HEK293 (cell line): Measurements from ENCODE around the gene MPHOSPH9.

ENCODE experiments used
- CTCF ChIA-PET: fragments of 350-600 bp; formaldehyde crosslinking; extraction: SDS; loops from one replicate; lab custom pipeline; 2021; ENCODE audit warnings: antibody characterized with exemption; lab: Yijun Ruan, JAX
- POLR2A ChIA-PET: fragments of 300-600 bp; formaldehyde crosslinking; extraction: SDS; loops from one replicate; lab custom pipeline; 2020; ENCODE audit warnings: antibody characterized with exemption, inconsistent platforms; lab: Yijun Ruan, JAX
- H3K27ac ChIP-seq: fragments of 200-500 bp; sonication (Bioruptor generic); 2 replicates; pipeline ENCODE4 v1.5.1; 2014; ENCODE audit warnings: low read depth, low read length, control low read depth, inconsistent platforms; ENCODE audit errors: extremely low read depth
- H3K36me3 ChIP-seq, 2 experiments: fragments of 200-500 bp in 1 of 2; sonication (Bioruptor generic) in 1 of 2; 1 replicate in 1 of 2; 2 replicates in 1 of 2; pipeline ENCODE4 v1.5.1; 2014 to 2017; ENCODE audit warnings: inconsistent platforms in 2 of 2, low read length in 2 of 2; ENCODE audit not compliant: control insufficient read depth in 2 of 2, insufficient read depth in 1 of 2
- H3K4me1 ChIP-seq: fragments of 200-500 bp; sonication (Bioruptor generic); 2 replicates; pipeline ENCODE4 v1.5.1; 2014; ENCODE audit warnings: mild to moderate bottlenecking, low read length, inconsistent platforms; ENCODE audit not compliant: control insufficient read depth, insufficient read depth
- H3K4me3 ChIP-seq: 2 replicates; pipeline ENCODE4 v1.5.1; 2011; ENCODE audit warnings: low read depth, mild to moderate bottlenecking, control low read depth, low read length, moderate library complexity
- H3K9me3 ChIP-seq: fragments of 200-500 bp; sonication (Bioruptor generic); 2 replicates; pipeline ENCODE4 v1.5.1; 2014; ENCODE audit warnings: low read depth, low read length, inconsistent platforms; ENCODE audit not compliant: control insufficient read depth, insufficient read depth
- FEZF1 ChIP-seq: fragments of 450-650 bp; formaldehyde crosslinking; IDR thresholded peaks from 2 replicates; pipeline ENCODE4 v1.5.1; 2016; ENCODE audit warnings: missing biosample characterization, missing genetic modification characterization
- IKZF3 ChIP-seq: fragments of 450-650 bp; IDR thresholded peaks from 2 replicates; pipeline ENCODE4 v1.5.0; 2018; ENCODE audit warnings: missing biosample characterization, mild to moderate bottlenecking, missing genetic modification characterization, moderate library complexity
- KLF7 ChIP-seq: fragments of 450-650 bp; formaldehyde crosslinking; IDR thresholded peaks from 2 replicates; pipeline ENCODE4 v1.5.1; 2016; ENCODE audit warnings: missing biosample characterization, missing genetic modification characterization, borderline replicate concordance
- PBX3 ChIP-seq: sonication (generic); formaldehyde crosslinking; IDR thresholded peaks from 2 replicates; pipeline ENCODE4 v1.8.1; 2022; ENCODE audit warnings: mild to moderate bottlenecking, moderate library complexity, missing genetic modification reagents
- WT1 ChIP-seq: fragments of 450-650 bp; formaldehyde crosslinking; IDR thresholded peaks from 2 replicates; pipeline ENCODE4 v1.5.1; 2016; ENCODE audit warnings: missing biosample characterization, missing genetic modification characterization
- ZBTB17 ChIP-seq: fragments of 450-650 bp; formaldehyde crosslinking; IDR thresholded peaks from 2 replicates; pipeline ENCODE4 v1.5.1; 2016; ENCODE audit warnings: missing biosample characterization, missing genetic modification characterization
- ZBTB49 ChIP-seq: fragments of 450-650 bp; formaldehyde crosslinking; IDR thresholded peaks from 2 replicates; pipeline ENCODE4 v1.5.1; 2016; ENCODE audit warnings: missing biosample characterization, missing genetic modification characterization, low read depth
- ZFHX2 ChIP-seq: fragments of 450-650 bp; formaldehyde crosslinking; conservative IDR thresholded peaks from 2 replicates; pipeline ENCODE4 v1.5.1; 2016; ENCODE audit warnings: missing biosample characterization, missing genetic modification characterization
- ZFP41 ChIP-seq: fragments of 450-650 bp; formaldehyde crosslinking; IDR thresholded peaks from 2 replicates; pipeline ENCODE4 v1.5.1; 2016; ENCODE audit warnings: missing biosample characterization, missing genetic modification characterization, borderline replicate concordance
- ZNF114 ChIP-seq: fragments of 450-650 bp; formaldehyde crosslinking; IDR thresholded peaks from 2 replicates; pipeline ENCODE4 v1.5.0; 2017; ENCODE audit warnings: missing biosample characterization, missing genetic modification characterization
- ZNF223 ChIP-seq: fragments of 450-650 bp; formaldehyde crosslinking; IDR thresholded peaks from 2 replicates; pipeline ENCODE4 v1.5.1; 2016; ENCODE audit warnings: missing biosample characterization, missing genetic modification characterization
- ZNF433 ChIP-seq: fragments of 450-650 bp; formaldehyde crosslinking; IDR thresholded peaks from 2 replicates; pipeline ENCODE4 v1.5.1; 2016; ENCODE audit warnings: missing biosample characterization, missing genetic modification characterization, low read depth
- ZNF548 ChIP-seq: fragments of 450-650 bp; formaldehyde crosslinking; IDR thresholded peaks from 2 replicates; pipeline ENCODE4 v1.5.1; 2016; ENCODE audit warnings: missing biosample characterization, missing genetic modification characterization
- ZNF555 ChIP-seq: fragments of 450-650 bp; formaldehyde crosslinking; conservative IDR thresholded peaks from 2 replicates; pipeline ENCODE4 v1.5.1; 2017; ENCODE audit warnings: missing biosample characterization, mild to moderate bottlenecking, missing genetic modification characterization, inconsistent platforms
- ZNF658 ChIP-seq: fragments of 450-650 bp; formaldehyde crosslinking; IDR thresholded peaks from 2 replicates; pipeline ENCODE4; 2016; ENCODE audit warnings: missing biosample characterization, missing genetic modification characterization
- ZNF677 ChIP-seq: fragments of 450-650 bp; IDR thresholded peaks from 2 replicates; pipeline ENCODE4 v1.5.0; 2018; ENCODE audit warnings: missing biosample characterization, mild to moderate bottlenecking, missing genetic modification characterization, moderate library complexity
- ZNF701 ChIP-seq: fragments of 450-650 bp; formaldehyde crosslinking; IDR thresholded peaks from 2 replicates; pipeline ENCODE4 v1.5.1; 2016; ENCODE audit warnings: missing biosample characterization, missing genetic modification characterization
- ZNF747 ChIP-seq: fragments of 450-650 bp; formaldehyde crosslinking; IDR thresholded peaks from 2 replicates; pipeline ENCODE4 v1.5.1; 2016; ENCODE audit warnings: missing biosample characterization, missing genetic modification characterization
- TF ChIP-seq, protein P1 (sequence below): fragments of 450-650 bp; formaldehyde crosslinking; IDR thresholded peaks from 2 replicates; pipeline ENCODE4 v1.5.1; 2016; ENCODE audit warnings: missing biosample characterization, missing genetic modification characterization
- TF ChIP-seq, protein P2 (sequence below): fragments of 450-650 bp; formaldehyde crosslinking; IDR thresholded peaks from 2 replicates; pipeline ENCODE4 v1.5.1; 2016; ENCODE audit warnings: missing biosample characterization, missing genetic modification characterization
- TF ChIP-seq, protein P3 (sequence below): fragments of 450-650 bp; formaldehyde crosslinking; IDR thresholded peaks from 2 replicates; pipeline ENCODE4 v1.5.1; 2016; ENCODE audit warnings: missing biosample characterization, missing genetic modification characterization

MPHOSPH9 gene

DNA sequence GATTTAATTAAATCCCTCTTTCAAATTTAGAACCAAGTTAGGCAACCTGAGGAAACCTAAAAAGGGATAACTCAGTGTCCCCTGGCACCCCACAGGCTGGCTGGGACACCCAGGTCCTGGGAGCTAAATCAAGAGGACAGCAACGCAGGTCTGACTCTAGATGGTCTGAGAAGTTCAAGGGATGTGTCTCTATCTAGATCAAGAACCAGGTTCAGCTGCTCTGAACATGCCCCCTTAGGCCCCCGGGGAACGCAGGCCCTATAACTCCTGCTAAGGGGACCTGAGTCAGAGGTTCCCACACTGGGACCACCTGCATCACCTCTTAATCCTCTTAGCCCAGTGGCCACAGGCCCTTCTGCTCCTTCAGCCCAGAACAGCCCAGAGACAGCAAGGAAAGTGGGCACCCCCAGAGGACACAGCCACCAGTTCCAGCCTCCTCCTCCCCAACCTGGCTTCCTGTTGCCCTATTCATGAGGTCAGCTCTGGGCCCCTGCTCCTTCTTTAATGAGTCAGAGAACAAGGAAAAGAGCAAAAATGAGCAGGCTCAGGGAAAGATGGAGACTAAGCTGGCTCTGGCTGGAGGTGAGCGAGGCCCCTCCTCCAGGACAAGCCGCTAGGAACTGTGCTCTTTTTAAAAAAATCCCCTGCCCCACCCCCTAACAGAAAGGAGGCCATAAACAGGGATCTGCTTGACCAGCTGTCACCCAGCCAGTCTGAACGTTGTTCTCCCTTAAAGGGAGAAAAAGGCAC lies 92.8 kb downstream of the MPHOSPH9 start:
- TF ChIP-seq ZNF701 (tag by site-specific recombination), result no peak
- no peak for TF ChIP-seq ZBTB49 (tag by site-specific recombination)
- TF ChIP-seq ZFP41 (tag by site-specific recombination), result no peak
- TF ChIP-seq, protein P1, sequence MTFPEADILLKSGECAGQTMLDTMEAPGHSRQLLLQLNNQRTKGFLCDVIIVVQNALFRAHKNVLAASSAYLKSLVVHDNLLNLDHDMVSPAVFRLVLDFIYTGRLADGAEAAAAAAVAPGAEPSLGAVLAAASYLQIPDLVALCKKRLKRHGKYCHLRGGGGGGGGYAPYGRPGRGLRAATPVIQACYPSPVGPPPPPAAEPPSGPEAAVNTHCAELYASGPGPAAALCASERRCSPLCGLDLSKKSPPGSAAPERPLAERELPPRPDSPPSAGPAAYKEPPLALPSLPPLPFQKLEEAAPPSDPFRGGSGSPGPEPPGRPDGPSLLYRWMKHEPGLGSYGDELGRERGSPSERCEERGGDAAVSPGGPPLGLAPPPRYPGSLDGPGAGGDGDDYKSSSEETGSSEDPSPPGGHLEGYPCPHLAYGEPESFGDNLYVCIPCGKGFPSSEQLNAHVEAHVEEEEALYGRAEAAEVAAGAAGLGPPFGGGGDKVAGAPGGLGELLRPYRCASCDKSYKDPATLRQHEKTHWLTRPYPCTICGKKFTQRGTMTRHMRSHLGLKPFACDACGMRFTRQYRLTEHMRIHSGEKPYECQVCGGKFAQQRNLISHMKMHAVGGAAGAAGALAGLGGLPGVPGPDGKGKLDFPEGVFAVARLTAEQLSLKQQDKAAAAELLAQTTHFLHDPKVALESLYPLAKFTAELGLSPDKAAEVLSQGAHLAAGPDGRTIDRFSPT (tag by site-specific recombination), result no peak
- TF ChIP-seq KLF7 (tag by site-specific recombination), result no peak
- TF ChIP-seq ZNF658 (tag by site-specific recombination), result no peak
- no peak for TF ChIP-seq IKZF3 (tag by site-specific recombination)
- TF ChIP-seq, protein P2, sequence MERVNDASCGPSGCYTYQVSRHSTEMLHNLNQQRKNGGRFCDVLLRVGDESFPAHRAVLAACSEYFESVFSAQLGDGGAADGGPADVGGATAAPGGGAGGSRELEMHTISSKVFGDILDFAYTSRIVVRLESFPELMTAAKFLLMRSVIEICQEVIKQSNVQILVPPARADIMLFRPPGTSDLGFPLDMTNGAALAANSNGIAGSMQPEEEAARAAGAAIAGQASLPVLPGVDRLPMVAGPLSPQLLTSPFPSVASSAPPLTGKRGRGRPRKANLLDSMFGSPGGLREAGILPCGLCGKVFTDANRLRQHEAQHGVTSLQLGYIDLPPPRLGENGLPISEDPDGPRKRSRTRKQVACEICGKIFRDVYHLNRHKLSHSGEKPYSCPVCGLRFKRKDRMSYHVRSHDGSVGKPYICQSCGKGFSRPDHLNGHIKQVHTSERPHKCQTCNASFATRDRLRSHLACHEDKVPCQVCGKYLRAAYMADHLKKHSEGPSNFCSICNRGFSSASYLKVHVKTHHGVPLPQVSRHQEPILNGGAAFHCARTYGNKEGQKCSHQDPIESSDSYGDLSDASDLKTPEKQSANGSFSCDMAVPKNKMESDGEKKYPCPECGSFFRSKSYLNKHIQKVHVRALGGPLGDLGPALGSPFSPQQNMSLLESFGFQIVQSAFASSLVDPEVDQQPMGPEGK, result peak; percentile 35; the same call in 1 of the 2 replicates
- no peak for TF ChIP-seq ZNF548 (tag by site-specific recombination)
- no peak for TF ChIP-seq ZNF114
- no peak for TF ChIP-seq ZNF223 (tag by site-specific recombination)
- peak; percentile 93 for TF ChIP-seq FEZF1 (tag by site-specific recombination)
- no peak for TF ChIP-seq PBX3 (CRISPR knock-in tag)
- no peak for TF ChIP-seq ZNF677 (tag by site-specific recombination)
- no peak for TF ChIP-seq ZNF747
- no peak for TF ChIP-seq ZNF433 (tag by site-specific recombination)
- TF ChIP-seq ZNF555, result no peak
- no peak for TF ChIP-seq ZFHX2
- TF ChIP-seq, protein P3, sequence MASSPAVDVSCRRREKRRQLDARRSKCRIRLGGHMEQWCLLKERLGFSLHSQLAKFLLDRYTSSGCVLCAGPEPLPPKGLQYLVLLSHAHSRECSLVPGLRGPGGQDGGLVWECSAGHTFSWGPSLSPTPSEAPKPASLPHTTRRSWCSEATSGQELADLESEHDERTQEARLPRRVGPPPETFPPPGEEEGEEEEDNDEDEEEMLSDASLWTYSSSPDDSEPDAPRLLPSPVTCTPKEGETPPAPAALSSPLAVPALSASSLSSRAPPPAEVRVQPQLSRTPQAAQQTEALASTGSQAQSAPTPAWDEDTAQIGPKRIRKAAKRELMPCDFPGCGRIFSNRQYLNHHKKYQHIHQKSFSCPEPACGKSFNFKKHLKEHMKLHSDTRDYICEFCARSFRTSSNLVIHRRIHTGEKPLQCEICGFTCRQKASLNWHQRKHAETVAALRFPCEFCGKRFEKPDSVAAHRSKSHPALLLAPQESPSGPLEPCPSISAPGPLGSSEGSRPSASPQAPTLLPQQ, result peak; percentile 69
- no peak for TF ChIP-seq WT1 (tag by site-specific recombination)
- TF ChIP-seq ZBTB17 (tag by site-specific recombination), result no peak
- TF ChIP-seq, all 188 proteins: peak for 3
- no peak overlapping the region; the same call in 1 of the 2 replicates for H3K27ac ChIP-seq
- no peak overlapping the region for H3K4me3 ChIP-seq
- no peaks in the 10 kb centered on the region for H3K9me3 ChIP-seq
- H3K4me1 ChIP-seq, result peaks cover 12% of the 10 kb centered on the region
- ChIA-PET POLR2A (no interaction called here), CTCF (interaction anchor here (0.9 to 1.4 kb wide), 2 partner anchors 18 to 85 kb away, joined by 3 read pairs; no protein-coding TSS in a partner anchor)
- H3K36me3 ChIP-seq, result no peaks in the 10 kb centered on the region
